ENCODE data around the gene CCNJL. TPM values are rescaled to one million over a fixed set of nuclear protein-coding genes. Genes with fewer than 3 reads are reported as not detected.

CCNJL gene
- total and polyA plus RNA-seq, 4 donors = 0.07 to 0.84 (median 0.63) TPM

DNA sequence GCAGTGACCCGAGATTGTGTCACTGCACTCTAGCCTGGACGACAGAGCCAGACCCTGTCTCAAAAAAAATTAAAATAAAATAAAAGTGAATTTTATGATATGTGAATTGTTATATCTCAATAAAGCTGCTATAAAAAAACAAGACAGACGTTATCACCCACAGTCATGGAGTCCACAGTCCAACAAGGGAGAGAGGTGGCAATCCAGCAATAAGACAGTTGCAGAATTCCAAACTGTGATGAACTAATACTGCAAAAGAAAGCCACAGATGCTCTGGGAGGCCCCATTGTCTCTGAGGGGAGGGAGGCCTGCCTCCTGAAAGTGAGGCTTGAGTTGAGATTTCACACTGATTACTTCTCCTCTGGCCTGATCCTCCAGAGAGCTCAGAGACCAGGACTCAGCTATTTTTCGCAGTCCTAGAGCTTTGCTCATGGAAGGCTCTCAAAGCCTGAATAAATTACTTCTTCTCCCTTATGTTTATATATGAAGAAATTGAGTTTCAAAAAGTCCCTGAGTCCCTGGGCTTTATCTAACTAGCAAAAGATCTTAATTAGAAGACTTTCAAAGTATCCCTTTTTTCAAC, 28.0 kb downstream of the CCNJL start:
- Histone ChIP-seq H3K27ac (ENCODE audit: low read depth in 1 of 2, low read length in 2 of 2) (no peak overlapping the region), H3K4me3 (ENCODE audit: low read depth in 1 of 3, low read length in 3 of 3) (no peak overlapping the region), H3K4me1 (ENCODE audit: control insufficient read depth in 4 of 4, insufficient read depth in 4 of 4, low read length in 3 of 4) (no peaks in the 10 kb centered on the region), H3K27me3 (ENCODE audit: control insufficient read depth in 4 of 4, insufficient read depth in 4 of 4, low read length in 3 of 4) (peaks cover 0 to 2% (median 0%) of the 10 kb centered on the region in 4 donors), H3K9me3 (ENCODE audit: control insufficient read depth in 4 of 4, low read length in 3 of 4) (no peaks in the 10 kb centered on the region), H3K9ac (ENCODE audit: low read depth in 1 of 2, low read length in 2 of 2) (no peak overlapping the region), H3K36me3 (ENCODE audit: control insufficient read depth in 4 of 4, insufficient read depth in 3 of 4, low read depth in 1 of 4, low read length in 3 of 4) (no peaks in the 10 kb centered on the region)
- WGBS = 77% methylated on average over 4 of the region's 4 CpGs
- DNase-seq (ENCODE audit: low spot score) = no peak
- TF ChIP-seq FOXA1 (IDR thresholded peaks at IDR 0.05) (no peak), GABPA (IDR thresholded peaks at IDR 0.05 in 1 of 2, conservative IDR thresholded peaks at IDR 0.05 in 1 of 2) (no peak), RAD21 (IDR thresholded peaks at IDR 0.05) (no peak)

GRCh38 chr5:160281275-160281674, 31.1 kb downstream of the CCNJL start:
- no peaks in the 10 kb centered on the region for H3K4me1 ChIP-seq (ENCODE audit: control insufficient read depth in 4 of 4, insufficient read depth in 4 of 4, low read length in 3 of 4)

More at GRCh38 chr5:160281275-160281674, 31.1 kb downstream of the CCNJL start:
- Histone ChIP-seq H3K27ac (ENCODE audit: low read depth in 1 of 2, low read length in 2 of 2) (no peak overlapping the region), H3K36me3 (ENCODE audit: control insufficient read depth in 4 of 4, insufficient read depth in 3 of 4, low read depth in 1 of 4, low read length in 3 of 4) (no peaks in the 10 kb centered on the region), H3K9ac (ENCODE audit: low read depth in 1 of 2, low read length in 2 of 2) (no peak overlapping the region), H3K27me3 (ENCODE audit: control insufficient read depth in 4 of 4, insufficient read depth in 4 of 4, low read length in 3 of 4) (no peaks in the 10 kb centered on the region), H3K9me3 (ENCODE audit: control insufficient read depth in 4 of 4, low read length in 3 of 4) (no peaks in the 10 kb centered on the region), H3K4me3 (ENCODE audit: low read depth in 1 of 3, low read length in 3 of 3) (no peak overlapping the region)
- TF ChIP-seq SP1 (IDR thresholded peaks at IDR 0.05) = no peak
- TF ChIP-seq FOXA2 (IDR thresholded peaks at IDR 0.05) = no peak
- no peak for TF ChIP-seq NR2F2 (IDR thresholded peaks at IDR 0.05)
- no peak for TF ChIP-seq GABPA (IDR thresholded peaks at IDR 0.05 in 1 of 2, conservative IDR thresholded peaks at IDR 0.05 in 1 of 2)
- TF ChIP-seq ZBTB33 (IDR thresholded peaks at IDR 0.05) = no peak
- TF ChIP-seq FOXA1 (IDR thresholded peaks at IDR 0.05) = no peak
- no peak for TF ChIP-seq RXRA (IDR thresholded peaks at IDR 0.05)
- TF ChIP-seq RAD21 (IDR thresholded peaks at IDR 0.05) = no peak
- no peak for TF ChIP-seq TAF1 (conservative IDR thresholded peaks at IDR 0.05)
- TF ChIP-seq, protein P1, sequence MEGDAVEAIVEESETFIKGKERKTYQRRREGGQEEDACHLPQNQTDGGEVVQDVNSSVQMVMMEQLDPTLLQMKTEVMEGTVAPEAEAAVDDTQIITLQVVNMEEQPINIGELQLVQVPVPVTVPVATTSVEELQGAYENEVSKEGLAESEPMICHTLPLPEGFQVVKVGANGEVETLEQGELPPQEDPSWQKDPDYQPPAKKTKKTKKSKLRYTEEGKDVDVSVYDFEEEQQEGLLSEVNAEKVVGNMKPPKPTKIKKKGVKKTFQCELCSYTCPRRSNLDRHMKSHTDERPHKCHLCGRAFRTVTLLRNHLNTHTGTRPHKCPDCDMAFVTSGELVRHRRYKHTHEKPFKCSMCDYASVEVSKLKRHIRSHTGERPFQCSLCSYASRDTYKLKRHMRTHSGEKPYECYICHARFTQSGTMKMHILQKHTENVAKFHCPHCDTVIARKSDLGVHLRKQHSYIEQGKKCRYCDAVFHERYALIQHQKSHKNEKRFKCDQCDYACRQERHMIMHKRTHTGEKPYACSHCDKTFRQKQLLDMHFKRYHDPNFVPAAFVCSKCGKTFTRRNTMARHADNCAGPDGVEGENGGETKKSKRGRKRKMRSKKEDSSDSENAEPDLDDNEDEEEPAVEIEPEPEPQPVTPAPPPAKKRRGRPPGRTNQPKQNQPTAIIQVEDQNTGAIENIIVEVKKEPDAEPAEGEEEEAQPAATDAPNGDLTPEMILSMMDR (IDR thresholded peaks at IDR 0.05; ENCODE audit: low read depth, low read length, missing input control) = no peak
- TF ChIP-seq, protein P2, sequence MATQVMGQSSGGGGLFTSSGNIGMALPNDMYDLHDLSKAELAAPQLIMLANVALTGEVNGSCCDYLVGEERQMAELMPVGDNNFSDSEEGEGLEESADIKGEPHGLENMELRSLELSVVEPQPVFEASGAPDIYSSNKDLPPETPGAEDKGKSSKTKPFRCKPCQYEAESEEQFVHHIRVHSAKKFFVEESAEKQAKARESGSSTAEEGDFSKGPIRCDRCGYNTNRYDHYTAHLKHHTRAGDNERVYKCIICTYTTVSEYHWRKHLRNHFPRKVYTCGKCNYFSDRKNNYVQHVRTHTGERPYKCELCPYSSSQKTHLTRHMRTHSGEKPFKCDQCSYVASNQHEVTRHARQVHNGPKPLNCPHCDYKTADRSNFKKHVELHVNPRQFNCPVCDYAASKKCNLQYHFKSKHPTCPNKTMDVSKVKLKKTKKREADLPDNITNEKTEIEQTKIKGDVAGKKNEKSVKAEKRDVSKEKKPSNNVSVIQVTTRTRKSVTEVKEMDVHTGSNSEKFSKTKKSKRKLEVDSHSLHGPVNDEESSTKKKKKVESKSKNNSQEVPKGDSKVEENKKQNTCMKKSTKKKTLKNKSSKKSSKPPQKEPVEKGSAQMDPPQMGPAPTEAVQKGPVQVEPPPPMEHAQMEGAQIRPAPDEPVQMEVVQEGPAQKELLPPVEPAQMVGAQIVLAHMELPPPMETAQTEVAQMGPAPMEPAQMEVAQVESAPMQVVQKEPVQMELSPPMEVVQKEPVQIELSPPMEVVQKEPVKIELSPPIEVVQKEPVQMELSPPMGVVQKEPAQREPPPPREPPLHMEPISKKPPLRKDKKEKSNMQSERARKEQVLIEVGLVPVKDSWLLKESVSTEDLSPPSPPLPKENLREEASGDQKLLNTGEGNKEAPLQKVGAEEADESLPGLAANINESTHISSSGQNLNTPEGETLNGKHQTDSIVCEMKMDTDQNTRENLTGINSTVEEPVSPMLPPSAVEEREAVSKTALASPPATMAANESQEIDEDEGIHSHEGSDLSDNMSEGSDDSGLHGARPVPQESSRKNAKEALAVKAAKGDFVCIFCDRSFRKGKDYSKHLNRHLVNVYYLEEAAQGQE (IDR thresholded peaks at IDR 0.05) = no peak
- no peak for TF ChIP-seq HNF4G (IDR thresholded peaks at IDR 0.05)
- no peak for TF ChIP-seq JUND (IDR thresholded peaks at IDR 0.05)
- TF ChIP-seq, protein P3, sequence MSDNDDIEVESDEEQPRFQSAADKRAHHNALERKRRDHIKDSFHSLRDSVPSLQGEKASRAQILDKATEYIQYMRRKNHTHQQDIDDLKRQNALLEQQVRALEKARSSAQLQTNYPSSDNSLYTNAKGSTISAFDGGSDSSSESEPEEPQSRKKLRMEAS (IDR thresholded peaks at IDR 0.05) = no peak
- TF ChIP-seq, protein P4, sequence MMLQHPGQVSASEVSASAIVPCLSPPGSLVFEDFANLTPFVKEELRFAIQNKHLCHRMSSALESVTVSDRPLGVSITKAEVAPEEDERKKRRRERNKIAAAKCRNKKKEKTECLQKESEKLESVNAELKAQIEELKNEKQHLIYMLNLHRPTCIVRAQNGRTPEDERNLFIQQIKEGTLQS (IDR thresholded peaks at IDR 0.05) = no peak
- TF ChIP-seq YY1 (IDR thresholded peaks at IDR 0.05) = no peak
- no peak for TF ChIP-seq EGR1 (IDR thresholded peaks at IDR 0.05; ENCODE audit: low read depth in 2 of 2)
- TF ChIP-seq HNF4A (conservative IDR thresholded peaks at IDR 0.05) = no peak
- no peak for DNase-seq (ENCODE audit: low spot score)
- WGBS = 74% methylated on average over 2 of the region's 2 CpGs

Data from liver (tissue), 9 donors.